SK-N-SH treated with all-trans-retinoic acid at 6 μM for 48 hours (cell line): ENCODE results near the gene CLDN20.

ENCODE experiments used
- ATAC-seq: fragments of 200-7000 bp; cut with Tn5 transposase; 3 replicates; pipeline ENCODE4 v1.9.1; 2020; ENCODE audit warnings: mild to moderate bottlenecking, moderate library complexity
- ARNTL ChIP-seq: fragments of 450-650 bp; formaldehyde crosslinking; IDR thresholded peaks from 2 replicates; pipeline ENCODE4 v1.5.0; 2020; ENCODE audit warnings: low read depth, mild to moderate bottlenecking, moderate library complexity, borderline replicate concordance
- BACH2 ChIP-seq: fragments of 250-450 bp; sonication (Bioruptor Pico); IDR thresholded peaks from 2 replicates; pipeline ENCODE4 v1.9.0; 2021; ENCODE audit warnings: mild to moderate bottlenecking, borderline replicate concordance
- CSDC2 ChIP-seq: fragments of 250-450 bp; sonication (Bioruptor Pico); IDR thresholded peaks from 2 replicates; pipeline ENCODE4 v1.5.0; 2020; ENCODE audit warnings: mild to moderate bottlenecking, moderate library complexity
- ESRRG ChIP-seq: fragments of 250-450 bp; sonication (Bioruptor Pico); IDR thresholded peaks from 2 replicates; pipeline ENCODE4 v1.6.1; 2021; ENCODE audit warnings: mild to moderate bottlenecking
- GLIS3 ChIP-seq: fragments of 250-450 bp; sonication (Bioruptor Pico); IDR thresholded peaks from 2 replicates; pipeline ENCODE4 v1.5.0; 2020; ENCODE audit warnings: mild to moderate bottlenecking, moderate library complexity
- ISL1 ChIP-seq: fragments of 250-450 bp; sonication (Bioruptor Pico); IDR thresholded peaks from 2 replicates; pipeline ENCODE4 v2.1.2; 2022; ENCODE audit warnings: mild to moderate bottlenecking, moderate library complexity
- OSR1 ChIP-seq: fragments of 250-450 bp; sonication (Bioruptor Pico); IDR thresholded peaks from 2 replicates; pipeline ENCODE4 v1.8.0; 2022; ENCODE audit warnings: moderate library complexity, mild to moderate bottlenecking, inconsistent platforms
- POU6F1 ChIP-seq: fragments of 250-450 bp; sonication (Bioruptor Pico); IDR thresholded peaks from 2 replicates; pipeline ENCODE4 v1.8.0; 2021; ENCODE audit warnings: low read depth, mild to moderate bottlenecking, moderate library complexity, borderline replicate concordance
- PPARA ChIP-seq: fragments of 250-450 bp; sonication (Bioruptor Pico); IDR thresholded peaks from 2 replicates; pipeline ENCODE4 v1.5.0; 2020; ENCODE audit warnings: mild to moderate bottlenecking, borderline replicate concordance
- RARB ChIP-seq: fragments of 250-450 bp; sonication (Bioruptor Pico); IDR thresholded peaks from 2 replicates; pipeline ENCODE4 v1.8.0; 2021; ENCODE audit warnings: mild to moderate bottlenecking, moderate library complexity
- SNAI2 ChIP-seq: fragments of 250-450 bp; sonication (Bioruptor Pico); IDR thresholded peaks from 2 replicates; pipeline ENCODE4 v1.5.0; 2020; ENCODE audit warnings: mild to moderate bottlenecking, moderate library complexity
- TCF4 ChIP-seq: fragments of 250-450 bp; sonication (Bioruptor Pico); IDR thresholded peaks from 2 replicates; pipeline ENCODE4 v1.8.0; 2021; ENCODE audit warnings: mild to moderate bottlenecking, moderate library complexity, borderline replicate concordance
- TOX ChIP-seq: fragments of 250-450 bp; sonication (Bioruptor Pico); IDR thresholded peaks from 2 replicates; pipeline ENCODE4 v1.8.0; 2021; ENCODE audit warnings: mild to moderate bottlenecking, moderate library complexity, borderline replicate concordance
- ZC3H10 ChIP-seq: fragments of 250-450 bp; sonication (Bioruptor Pico); IDR thresholded peaks from 2 replicates; pipeline ENCODE4 v1.5.1; 2021; ENCODE audit warnings: mild to moderate bottlenecking, moderate library complexity
- ZFP3 ChIP-seq: fragments of 250-450 bp; sonication (Bioruptor Pico); IDR thresholded peaks from 2 replicates; pipeline ENCODE4 v1.5.0; 2020; ENCODE audit warnings: mild to moderate bottlenecking, moderate library complexity
- ZFP30 ChIP-seq: fragments of 450-650 bp; formaldehyde crosslinking; IDR thresholded peaks from 2 replicates; pipeline ENCODE4 v1.5.0; 2022; ENCODE audit warnings: mild to moderate bottlenecking, moderate library complexity
- ZNF565 ChIP-seq: fragments of 450-650 bp; formaldehyde crosslinking; conservative IDR thresholded peaks from 2 replicates; pipeline ENCODE4 v1.5.0; 2020; ENCODE audit warnings: low read depth, mild to moderate bottlenecking, moderate library complexity
- ZNF70 ChIP-seq: fragments of 450-650 bp; formaldehyde crosslinking; IDR thresholded peaks from 2 replicates; pipeline ENCODE4 v1.5.0; 2020; ENCODE audit warnings: mild to moderate bottlenecking, moderate library complexity
- ZNF8 ChIP-seq: fragments of 450-650 bp; formaldehyde crosslinking; IDR thresholded peaks from 2 replicates; pipeline ENCODE4 v1.5.0; 2020; ENCODE audit warnings: mild to moderate bottlenecking, moderate library complexity
- TF ChIP-seq, protein P1 (sequence below): fragments of 250-450 bp; sonication (Bioruptor Pico); IDR thresholded peaks from 2 replicates; pipeline ENCODE4 v1.8.0; 2020; ENCODE audit warnings: mild to moderate bottlenecking, moderate library complexity, borderline replicate concordance
- TF ChIP-seq, protein P2 (sequence below): fragments of 250-450 bp; sonication (Bioruptor Pico); IDR thresholded peaks from 2 replicates; pipeline ENCODE4 v1.5.1; 2021; ENCODE audit warnings: mild to moderate bottlenecking, moderate library complexity
- TF ChIP-seq, protein P3 (sequence below): fragments of 250-450 bp; sonication (Bioruptor Pico); IDR thresholded peaks from 2 replicates; pipeline ENCODE4 v1.5.1; 2020; ENCODE audit warnings: low read depth, mild to moderate bottlenecking, moderate library complexity

Gene CLDN20

GRCh38 chr6:155257796-155258195 is 6.0 kb upstream of the CLDN20 start:
- no peak for ATAC-seq
- TF ChIP-seq, protein P1, sequence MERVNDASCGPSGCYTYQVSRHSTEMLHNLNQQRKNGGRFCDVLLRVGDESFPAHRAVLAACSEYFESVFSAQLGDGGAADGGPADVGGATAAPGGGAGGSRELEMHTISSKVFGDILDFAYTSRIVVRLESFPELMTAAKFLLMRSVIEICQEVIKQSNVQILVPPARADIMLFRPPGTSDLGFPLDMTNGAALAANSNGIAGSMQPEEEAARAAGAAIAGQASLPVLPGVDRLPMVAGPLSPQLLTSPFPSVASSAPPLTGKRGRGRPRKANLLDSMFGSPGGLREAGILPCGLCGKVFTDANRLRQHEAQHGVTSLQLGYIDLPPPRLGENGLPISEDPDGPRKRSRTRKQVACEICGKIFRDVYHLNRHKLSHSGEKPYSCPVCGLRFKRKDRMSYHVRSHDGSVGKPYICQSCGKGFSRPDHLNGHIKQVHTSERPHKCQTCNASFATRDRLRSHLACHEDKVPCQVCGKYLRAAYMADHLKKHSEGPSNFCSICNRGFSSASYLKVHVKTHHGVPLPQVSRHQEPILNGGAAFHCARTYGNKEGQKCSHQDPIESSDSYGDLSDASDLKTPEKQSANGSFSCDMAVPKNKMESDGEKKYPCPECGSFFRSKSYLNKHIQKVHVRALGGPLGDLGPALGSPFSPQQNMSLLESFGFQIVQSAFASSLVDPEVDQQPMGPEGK (CRISPR knock-in tag), result no peak
- TF ChIP-seq ESRRG (CRISPR knock-in tag) (no peak), ISL1 (CRISPR knock-in tag) (no peak), TOX (CRISPR knock-in tag) (no peak), ZC3H10 (CRISPR knock-in tag) (no peak), RARB (no peak), OSR1 (CRISPR knock-in tag) (no peak), BACH2 (CRISPR knock-in tag) (no peak), ZFP30 (CRISPR knock-in tag) (no peak), CSDC2 (no peak), ZNF8 (CRISPR knock-in tag) (no peak), SNAI2 (no peak), GLIS3 (CRISPR knock-in tag) (no peak), ZNF70 (no peak), ZNF565 (no peak), PPARA (CRISPR knock-in tag) (no peak)
- TF ChIP-seq, protein P2, sequence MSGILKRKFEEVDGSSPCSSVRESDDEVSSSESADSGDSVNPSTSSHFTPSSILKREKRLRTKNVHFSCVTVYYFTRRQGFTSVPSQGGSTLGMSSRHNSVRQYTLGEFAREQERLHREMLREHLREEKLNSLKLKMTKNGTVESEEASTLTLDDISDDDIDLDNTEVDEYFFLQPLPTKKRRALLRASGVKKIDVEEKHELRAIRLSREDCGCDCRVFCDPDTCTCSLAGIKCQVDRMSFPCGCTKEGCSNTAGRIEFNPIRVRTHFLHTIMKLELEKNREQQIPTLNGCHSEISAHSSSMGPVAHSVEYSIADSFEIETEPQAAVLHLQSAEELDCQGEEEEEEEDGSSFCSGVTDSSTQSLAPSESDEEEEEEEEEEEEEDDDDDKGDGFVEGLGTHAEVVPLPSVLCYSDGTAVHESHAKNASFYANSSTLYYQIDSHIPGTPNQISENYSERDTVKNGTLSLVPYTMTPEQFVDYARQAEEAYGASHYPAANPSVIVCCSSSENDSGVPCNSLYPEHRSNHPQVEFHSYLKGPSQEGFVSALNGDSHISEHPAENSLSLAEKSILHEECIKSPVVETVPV, result no peak

DNA sequence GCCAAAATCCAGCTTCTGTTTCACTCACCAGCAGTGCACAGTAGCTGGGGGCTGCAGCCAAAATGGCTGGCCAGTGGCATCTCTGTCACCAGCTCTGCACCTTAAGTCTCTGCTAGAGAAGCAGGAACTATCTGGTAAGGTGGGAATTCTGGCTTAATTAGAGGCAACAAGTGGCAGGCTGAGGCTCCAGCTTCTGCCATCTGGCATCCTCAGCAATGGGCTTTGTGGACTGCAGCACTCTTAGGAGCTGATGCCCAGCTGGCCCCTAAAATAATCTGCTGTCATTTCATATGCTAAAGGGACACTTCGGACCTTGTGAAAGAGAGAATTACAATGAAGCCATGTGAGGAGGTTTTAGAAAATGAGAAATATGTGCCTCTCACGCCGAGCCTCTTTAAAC is 4.6 kb upstream of the CLDN20 start:
- no peak for ATAC-seq
- TF ChIP-seq ARNTL (CRISPR knock-in tag), result no peak
- no peak for TF ChIP-seq CSDC2
- TF ChIP-seq RARB, result no peak
- TF ChIP-seq ZNF8 (CRISPR knock-in tag), result no peak
- TF ChIP-seq, all 23 proteins: peak for 0

- ATAC-seq, result no peak
- TF ChIP-seq, protein P2, result no peak
These were observed 3.9 kb upstream of the CLDN20 start for GRCh38 chr6:155259897-155260296.

GRCh38 chr6:155260686-155261085 is 3.1 kb upstream of the CLDN20 start:
- TF ChIP-seq, protein P2, result no peak
- TF ChIP-seq ZNF70 (no peak), ZNF8 (CRISPR knock-in tag) (no peak), ZNF565 (no peak)
- ATAC-seq, result no peak

DNA sequence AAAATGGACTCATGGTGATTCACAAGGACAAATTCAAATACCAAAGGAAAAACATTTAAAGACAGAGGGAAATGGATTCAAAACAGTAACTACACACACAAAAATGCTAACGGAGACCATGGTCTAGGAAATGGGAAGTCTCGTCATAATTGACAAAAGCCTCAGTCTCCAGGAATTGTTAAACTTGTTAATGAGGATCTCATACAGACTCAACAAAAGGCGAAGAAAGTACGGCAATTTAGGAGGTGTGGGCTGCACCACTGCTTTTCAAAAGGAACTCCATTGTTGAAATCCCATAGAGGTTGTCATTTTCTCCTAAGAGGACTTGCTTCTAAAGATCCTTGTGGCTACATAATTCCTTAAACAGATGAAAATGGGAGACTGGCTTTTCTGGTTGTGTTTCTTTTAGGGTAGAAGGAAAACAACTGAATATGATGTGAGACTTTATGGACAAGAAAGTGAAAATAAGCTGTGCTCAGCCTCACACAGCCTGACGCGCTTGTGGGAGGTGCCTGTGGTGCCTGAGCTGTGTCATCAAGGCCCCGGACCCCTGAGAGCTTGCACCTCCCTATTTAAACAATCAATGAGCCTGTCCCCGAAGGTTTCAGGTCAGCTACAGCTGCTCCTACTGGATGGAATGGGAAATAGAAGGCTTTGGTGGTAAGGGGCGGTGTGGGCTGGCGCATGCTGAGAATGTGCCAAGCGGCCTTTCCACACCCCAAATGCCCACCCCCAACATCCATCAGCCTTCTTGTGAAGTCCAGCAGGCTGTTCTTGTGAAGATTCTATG is 2.5 kb upstream of the CLDN20 start:
- ATAC-seq, result no peak
- TF ChIP-seq ZC3H10 (CRISPR knock-in tag) (no peak), POU6F1 (CRISPR knock-in tag) (no peak), ISL1 (CRISPR knock-in tag) (no peak), TOX (CRISPR knock-in tag) (no peak), CSDC2 (no peak), PPARA (CRISPR knock-in tag) (no peak), BACH2 (CRISPR knock-in tag) (no peak), ZFP30 (CRISPR knock-in tag) (no peak), ZFP3 (CRISPR knock-in tag) (no peak), TCF4 (CRISPR knock-in tag) (no peak), SNAI2 (no peak), GLIS3 (CRISPR knock-in tag) (no peak)
- TF ChIP-seq, protein P3, sequence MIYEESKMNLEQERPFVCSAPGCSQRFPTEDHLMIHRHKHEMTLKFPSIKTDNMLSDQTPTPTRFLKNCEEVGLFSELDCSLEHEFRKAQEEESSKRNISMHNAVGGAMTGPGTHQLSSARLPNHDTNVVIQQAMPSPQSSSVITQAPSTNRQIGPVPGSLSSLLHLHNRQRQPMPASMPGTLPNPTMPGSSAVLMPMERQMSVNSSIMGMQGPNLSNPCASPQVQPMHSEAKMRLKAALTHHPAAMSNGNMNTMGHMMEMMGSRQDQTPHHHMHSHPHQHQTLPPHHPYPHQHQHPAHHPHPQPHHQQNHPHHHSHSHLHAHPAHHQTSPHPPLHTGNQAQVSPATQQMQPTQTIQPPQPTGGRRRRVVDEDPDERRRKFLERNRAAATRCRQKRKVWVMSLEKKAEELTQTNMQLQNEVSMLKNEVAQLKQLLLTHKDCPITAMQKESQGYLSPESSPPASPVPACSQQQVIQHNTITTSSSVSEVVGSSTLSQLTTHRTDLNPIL (CRISPR knock-in tag), result no peak
